ENCODE measurements around the gene TMEM218.

Gene TMEM218

GRCh38 chr11:125129316-125129993 lies 18.0 kb upstream of the TMEM218 start:
- no peak for DNase-seq (ENCODE audit: low read depth in 2 of 2)

DNA sequence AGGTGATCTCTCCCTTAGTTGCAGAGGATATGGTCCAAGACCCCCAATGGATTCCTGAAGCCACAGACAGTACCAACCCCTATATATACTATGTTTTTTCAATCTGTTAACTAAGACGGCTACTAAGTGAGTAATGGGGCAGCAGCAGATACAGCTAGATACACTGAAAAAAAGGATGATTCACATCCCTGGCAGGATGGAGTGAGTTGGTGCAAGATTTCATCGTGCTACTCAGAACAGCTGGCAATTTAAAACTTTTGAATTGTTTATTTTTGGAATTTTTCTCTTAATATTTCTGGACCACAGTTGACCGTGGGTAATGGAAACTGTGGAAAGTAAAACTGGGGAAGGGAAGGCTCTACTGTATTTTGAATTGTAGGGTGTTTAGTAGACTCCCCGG lies 17.0 kb upstream of the TMEM218 start:
- no peak for DNase-seq (ENCODE audit: low read depth in 2 of 2)

GRCh38 chr11:125124618-125124992 lies 13.2 kb upstream of the TMEM218 start:
- DNase-seq (ENCODE audit: low read depth in 2 of 2): no peak

DNA sequence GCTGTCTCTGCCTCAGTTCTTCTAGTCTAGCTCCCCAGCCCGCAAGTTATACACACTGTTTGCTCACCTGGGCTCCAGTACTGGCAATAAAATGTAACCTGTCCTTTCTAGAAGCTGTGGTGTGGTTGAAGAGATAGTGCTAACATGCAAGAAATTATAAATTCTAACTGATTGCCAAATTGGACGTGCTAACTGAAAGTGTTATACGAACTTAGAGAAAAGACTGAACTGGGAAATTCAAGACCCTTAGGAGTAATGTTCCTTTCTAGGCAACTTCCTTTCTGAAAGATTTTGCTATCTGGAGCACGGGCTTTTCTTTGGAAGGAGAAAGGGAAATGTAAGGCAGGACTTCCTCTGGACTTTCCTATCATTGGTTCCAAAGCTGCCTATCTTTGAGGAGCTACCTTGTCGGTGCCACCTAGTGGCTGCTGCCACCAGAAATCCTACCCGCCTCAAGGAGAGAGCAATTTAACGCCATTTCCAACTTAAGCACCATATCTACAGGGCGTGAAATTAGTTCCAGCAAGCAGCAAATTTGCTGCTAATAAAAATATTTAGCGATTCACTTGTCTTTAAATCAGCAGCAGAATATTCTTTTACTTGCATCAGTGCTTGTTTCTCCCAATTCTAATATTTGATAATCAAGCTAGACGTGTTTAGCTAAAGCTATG lies 12.7 kb upstream of the TMEM218 start:
- peak; percentile 16 to 42 for DNase-seq (ENCODE audit: low read depth in 2 of 2)

- no peak for DNase-seq (ENCODE audit: low read depth in 2 of 2)
These were observed 11.9 kb upstream of the TMEM218 start for GRCh38 chr11:125123194-125123946.

- no peak for DNase-seq (ENCODE audit: low read depth in 2 of 2)
These were observed 6.0 kb upstream of the TMEM218 start for GRCh38 chr11:125117429-125117828.

GRCh38 chr11:125114518-125114917 lies 3.1 kb upstream of the TMEM218 start:
- no peak for DNase-seq (ENCODE audit: low read depth in 2 of 2)

DNA sequence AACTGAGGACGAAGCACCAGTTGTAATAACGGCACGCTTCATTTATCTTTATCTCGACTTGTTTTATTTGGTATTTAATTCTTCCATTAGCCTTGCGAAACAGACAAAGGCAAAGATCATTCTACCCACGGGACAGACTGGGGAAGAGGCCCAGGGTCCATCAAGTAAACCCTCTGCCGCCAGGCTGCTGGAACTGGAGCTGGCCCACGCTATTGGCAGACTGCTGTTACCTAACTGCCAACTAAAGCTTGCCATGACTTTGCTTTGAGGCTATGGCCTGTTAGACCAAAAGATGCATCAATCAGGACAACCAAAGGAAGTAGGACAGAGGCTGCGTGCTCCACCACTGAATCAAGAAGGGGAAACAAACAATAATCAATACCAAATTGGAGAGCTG lies 780 bp upstream of the TMEM218 start:
- DNase-seq (ENCODE audit: low read depth in 2 of 2): no peak

DNA sequence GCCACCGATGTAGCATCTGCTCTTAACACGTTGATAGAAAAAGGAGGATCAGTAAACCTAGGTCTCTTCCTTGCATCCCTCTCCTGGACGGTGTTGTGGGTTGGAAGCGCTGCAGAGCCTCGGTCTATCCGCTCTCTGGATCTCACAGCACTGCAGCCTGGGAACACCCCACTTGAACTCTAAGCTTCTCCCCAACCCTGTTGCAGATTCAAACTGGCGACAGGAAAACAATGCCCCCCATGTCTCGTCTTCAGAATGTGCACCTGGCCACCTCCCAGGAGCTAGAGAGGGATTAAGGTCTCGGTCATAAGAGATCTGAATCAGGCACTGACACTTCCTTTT lies 454 bp downstream of the TMEM218 start:
- no peak for DNase-seq (ENCODE audit: low read depth in 2 of 2)

DNA sequence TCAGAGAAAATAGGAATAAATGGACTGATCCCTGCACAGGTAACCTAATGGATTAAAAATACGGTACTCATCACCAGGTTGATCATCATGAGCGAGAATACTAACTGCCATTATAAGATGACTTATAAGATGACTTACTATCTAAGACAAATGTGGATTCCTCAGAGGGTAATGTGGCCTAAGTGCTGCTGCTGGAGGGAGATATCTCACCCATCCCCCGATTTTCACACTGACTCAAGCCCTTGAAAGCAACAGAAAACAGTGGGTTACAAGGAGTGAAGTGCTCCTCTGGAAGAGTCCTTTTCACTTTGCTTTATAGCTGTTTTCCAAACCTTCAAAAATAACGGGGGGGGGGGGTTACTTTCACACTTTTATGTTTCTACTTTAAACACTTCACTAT lies 920 bp downstream of the TMEM218 start:
- DNase-seq (ENCODE audit: low read depth in 2 of 2): no peak

GRCh38 chr11:125108469-125108868 lies 3.0 kb downstream of the TMEM218 start:
- no peak for DNase-seq (ENCODE audit: low read depth in 2 of 2)

GRCh38 chr11:125105926-125106325 lies 5.5 kb downstream of the TMEM218 start:
- DNase-seq (ENCODE audit: low read depth in 2 of 2): no peak

GRCh38 chr11:125102510-125102909 lies 8.9 kb downstream of the TMEM218 start:
- DNase-seq (ENCODE audit: low read depth in 2 of 2): no peak

DNA sequence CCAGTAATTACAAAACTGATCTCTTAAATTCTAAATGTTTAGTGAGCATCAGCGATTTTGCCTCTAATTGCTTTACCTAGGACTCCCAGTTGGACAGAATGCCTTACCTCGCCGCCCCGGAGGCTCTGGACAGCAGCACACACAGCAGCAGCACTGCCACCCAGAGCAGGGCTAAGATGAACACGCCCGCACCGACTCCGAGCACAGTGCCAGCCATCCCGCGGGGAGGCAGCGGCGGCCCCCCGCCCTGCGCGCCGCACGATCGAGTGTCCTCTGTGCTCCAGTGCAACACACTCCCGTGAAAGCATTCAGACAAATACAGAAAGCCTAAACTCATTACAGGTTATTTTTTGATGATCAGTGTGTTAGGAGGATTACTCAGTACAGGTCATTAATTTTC lies 9.4 kb downstream of the TMEM218 start:
- DNase-seq (ENCODE audit: low read depth in 2 of 2): no peak

DNA sequence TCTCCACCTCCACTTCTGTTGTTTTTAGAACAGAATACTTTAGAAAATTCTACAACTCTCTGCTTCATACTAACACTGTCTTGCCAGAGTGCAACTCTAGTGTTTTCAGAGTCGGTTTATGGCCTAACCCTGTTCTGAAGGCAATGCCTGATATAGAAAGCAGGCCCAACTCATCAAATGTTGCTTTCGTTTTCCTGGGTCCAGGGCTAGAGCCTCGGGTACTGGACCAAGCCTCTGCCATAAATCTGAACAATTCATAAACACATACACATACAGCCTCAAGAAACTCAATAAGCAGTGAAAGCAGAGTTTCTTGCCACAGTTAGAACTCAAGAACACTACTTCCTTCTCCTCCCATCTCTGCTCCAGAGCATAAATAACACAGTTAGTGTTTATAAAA lies 9.8 kb downstream of the TMEM218 start:
- DNase-seq (ENCODE audit: low read depth in 2 of 2): no peak

- no peak for DNase-seq (ENCODE audit: low read depth in 2 of 2)
These were observed 11.3 kb downstream of the TMEM218 start for GRCh38 chr11:125100136-125100535.

- no peak for DNase-seq (ENCODE audit: low read depth in 2 of 2)
These were observed 16.7 kb downstream of the TMEM218 start for GRCh38 chr11:125094731-125095130.

GRCh38 chr11:125093502-125093901 lies 17.9 kb downstream of the TMEM218 start:
- no peak for DNase-seq (ENCODE audit: low read depth in 2 of 2)

DNA sequence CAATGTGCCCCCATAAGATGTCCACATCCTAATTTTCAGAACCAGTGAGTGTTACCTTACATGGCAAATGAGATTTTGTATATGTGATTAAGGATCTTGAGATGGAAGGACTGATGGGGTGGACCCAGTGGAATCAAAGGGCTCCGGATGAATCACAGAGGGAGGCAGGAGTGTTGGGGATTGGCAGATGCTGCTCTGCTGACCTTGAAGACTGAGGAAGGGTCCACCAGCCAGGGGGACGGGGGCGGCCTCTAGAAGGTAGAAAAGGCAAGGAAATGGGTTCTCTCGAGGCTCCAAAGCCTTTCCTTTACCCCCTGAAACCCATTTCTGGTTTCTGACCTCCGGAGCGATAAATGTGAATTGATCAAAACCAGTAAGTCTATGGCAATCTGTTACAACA lies 18.8 kb downstream of the TMEM218 start:
- DNase-seq (ENCODE audit: low read depth in 2 of 2): no peak

DNA sequence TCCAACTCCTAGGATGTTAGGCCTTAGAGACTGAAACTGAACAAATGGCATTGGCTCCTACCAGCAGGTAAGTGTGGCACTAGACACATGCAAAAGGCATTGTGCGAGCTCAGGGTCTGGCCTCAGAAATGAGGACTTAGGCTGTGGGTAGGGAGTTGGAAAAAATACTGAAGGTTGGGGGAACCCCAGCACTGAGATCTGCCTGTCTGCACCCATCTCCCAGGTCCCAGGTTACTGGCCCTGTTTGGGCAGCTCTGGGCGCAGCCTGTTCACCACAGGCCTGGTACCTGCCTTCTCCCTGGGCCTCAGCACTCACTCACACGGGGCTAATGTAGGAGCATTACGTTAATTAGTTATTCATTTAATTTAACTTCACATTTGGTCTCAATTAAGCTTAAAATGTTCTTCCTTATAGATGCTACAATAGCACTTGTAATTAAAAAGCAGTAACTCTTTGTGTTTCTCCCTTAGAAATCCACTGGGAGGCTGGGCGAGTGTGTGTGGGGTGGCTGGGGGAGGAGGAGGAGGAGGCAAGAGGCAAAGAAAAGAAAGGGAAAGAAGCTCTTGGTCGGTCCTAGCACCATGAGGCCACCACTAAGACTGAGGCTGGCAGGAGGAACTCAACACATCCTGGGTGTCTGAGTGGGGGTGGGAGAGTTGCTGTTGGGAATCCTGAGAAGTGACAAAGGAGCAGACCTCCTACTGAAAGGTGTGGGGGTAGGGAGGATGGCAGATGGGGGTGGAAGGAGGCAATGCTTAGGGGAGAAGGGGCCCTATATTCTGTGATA lies 19.4 kb downstream of the TMEM218 start:
- DNase-seq (ENCODE audit: low read depth in 2 of 2): no peak

GRCh38 chr11:125091247-125091876 lies 20.1 kb downstream of the TMEM218 start:
- DNase-seq (ENCODE audit: low read depth in 2 of 2): no peak

DNA sequence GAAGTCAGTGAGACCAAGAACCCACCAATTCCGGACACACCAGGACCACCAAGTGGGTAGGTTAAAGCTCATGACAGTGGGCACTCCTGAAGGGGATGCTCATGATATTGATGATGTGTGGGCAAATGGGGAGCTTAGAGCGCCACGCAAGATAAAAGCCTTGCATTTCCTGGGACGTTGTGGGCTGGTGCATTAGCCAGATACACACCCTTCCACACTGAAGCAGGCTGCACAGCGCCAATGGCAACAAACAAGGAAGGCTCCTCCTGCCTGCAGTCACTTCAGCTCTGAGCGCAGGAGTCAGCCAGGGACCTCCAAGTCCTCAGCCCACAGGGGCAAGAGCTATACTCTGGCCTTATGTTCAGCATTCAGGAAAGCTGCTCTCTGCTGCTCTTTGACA lies 20.6 kb downstream of the TMEM218 start:
- no peak for DNase-seq (ENCODE audit: low read depth in 2 of 2)
